Mesendoderm (in vitro differentiated cells): Measurements from ENCODE around the gene POLR3F.
"Not testable (repeated sequence)": the region's sequence is repeated elsewhere in the genome, so short reads cannot be mapped to it uniquely, and the experiment has no call there.

ENCODE experiments used
- DNase-seq: peaks from one replicate; pipeline ENCODE4 v3.0.0; 2013
- H2AK5ac ChIP-seq: 2 replicates; pipeline ENCODE4 v1.6.1; 2013; ENCODE audit warnings: low read length, inconsistent platforms
- H2BK120ac ChIP-seq: 2 replicates; pipeline ENCODE4 v1.6.1; 2013; ENCODE audit warnings: low read depth, mild to moderate bottlenecking, low read length, moderate library complexity, mixed read lengths
- H2BK15ac ChIP-seq: replicated peaks from 2 replicates; pipeline ENCODE4 v1.6.1; 2013; ENCODE audit warnings: low read depth, mild to moderate bottlenecking, moderate library complexity
- H2BK5ac ChIP-seq: 2 replicates; pipeline ENCODE4 v1.6.1; 2013; ENCODE audit warnings: low read length, inconsistent platforms
- H3K18ac ChIP-seq: 2 replicates; pipeline ENCODE4 v1.6.1; 2013; ENCODE audit warnings: mild to moderate bottlenecking, low read length, mixed read lengths
- H3K23ac ChIP-seq: one replicate; pipeline ENCODE4 v1.6.1; 2013; ENCODE audit warnings: low read length
- H3K27ac ChIP-seq: 2 replicates; pipeline ENCODE4 v1.5.1; 2013; ENCODE audit warnings: low read depth, mild to moderate bottlenecking, inconsistent platforms, low read length, moderate library complexity
- H3K27me3 ChIP-seq: 2 replicates; pipeline ENCODE4 v1.6.1; 2013; ENCODE audit warnings: low read length, control low read depth, mild to moderate bottlenecking, inconsistent platforms; ENCODE audit not compliant: insufficient read depth, poor library complexity
- H3K36me3 ChIP-seq: 2 replicates; pipeline ENCODE4 v1.6.1; 2013; ENCODE audit warnings: low read length, inconsistent platforms; ENCODE audit not compliant: control insufficient read depth, insufficient read depth
- H3K4ac ChIP-seq: one replicate; pipeline ENCODE4 v1.6.1; 2013; ENCODE audit warnings: low read depth, mild to moderate bottlenecking, low read length, moderate library complexity
- H3K4me1 ChIP-seq: 2 replicates; pipeline ENCODE4 v1.6.1; 2013; ENCODE audit warnings: low read depth, low read length, inconsistent platforms; ENCODE audit not compliant: control insufficient read depth
- H3K4me2 ChIP-seq: 2 replicates; pipeline ENCODE4 v1.6.1; 2013; ENCODE audit warnings: low read length
- H3K4me3 ChIP-seq: 2 replicates; pipeline ENCODE4 v1.5.1; 2013; ENCODE audit warnings: mild to moderate bottlenecking, low read length
- H3K56ac ChIP-seq: one replicate; pipeline ENCODE4 v1.6.1; 2013; ENCODE audit warnings: low read length
- H3K79me1 ChIP-seq: 2 replicates; pipeline ENCODE4 v1.6.1; 2013; ENCODE audit warnings: low read length, inconsistent platforms
- H3K79me2 ChIP-seq: 2 replicates; pipeline ENCODE4 v1.6.1; 2013; ENCODE audit warnings: mild to moderate bottlenecking, low read length; ENCODE audit not compliant: control insufficient read depth, insufficient read depth
- H3K9ac ChIP-seq: 2 replicates; pipeline ENCODE4 v1.6.1; 2013; ENCODE audit warnings: low read length, inconsistent platforms
- H4K5ac ChIP-seq: one replicate; pipeline ENCODE4 v1.6.1; 2013; ENCODE audit warnings: low read length
- H4K8ac ChIP-seq: one replicate; pipeline ENCODE4 v1.6.1; 2013; ENCODE audit warnings: low read depth, mild to moderate bottlenecking, control low read depth, low read length, moderate library complexity
- WGBS: extraction: QIAGEN DNeasy Blood & Tissue Kit; methylation state at CpG from one replicate; pipeline ENCODE4 v1.1.7; 2013; ENCODE audit warnings: low lambda C conversion rate, missing lambda C conversion rate; ENCODE audit not compliant: insufficient coverage; ENCODE audit errors: extremely low coverage; 5-methylcytosine and 5-hydroxymethylcytosine counted together

POLR3F gene

GRCh38 chr20:18522066-18522465 is 54.9 kb downstream of the POLR3F start:
- WGBS: no CpG with 5 or more reads among the region's 9 CpGs
- not testable (repeated sequence) for H3K36me3 ChIP-seq, H3K27ac ChIP-seq

GRCh38 chr20:18523066-18523465 is 55.9 kb downstream of the POLR3F start:
- no peak for DNase-seq
- H3K4me3 ChIP-seq: no peak overlapping the region
- H3K23ac ChIP-seq: no peak overlapping the region
- H3K56ac ChIP-seq: no peak overlapping the region
- no peak overlapping the region for H2BK15ac ChIP-seq
- H4K5ac ChIP-seq: no peak overlapping the region
- H3K36me3 ChIP-seq: peaks cover 8% of the 10 kb centered on the region
- H2BK120ac ChIP-seq: no peak overlapping the region
- no peak overlapping the region for H3K4me2 ChIP-seq
- peaks cover 2% of the 10 kb centered on the region for H3K79me1 ChIP-seq
- no peaks in the 10 kb centered on the region for H3K79me2 ChIP-seq
- H3K18ac ChIP-seq: no peak overlapping the region
- WGBS: no CpG with 5 or more reads among the region's 2 CpGs
- H4K8ac ChIP-seq: no peak overlapping the region
- H3K27ac ChIP-seq: no peak overlapping the region
- H3K4ac ChIP-seq: no peak overlapping the region
- H2BK5ac ChIP-seq: no peak overlapping the region
- H3K9ac ChIP-seq: no peak overlapping the region
- no peak overlapping the region for H2AK5ac ChIP-seq
- no peaks in the 10 kb centered on the region for H3K27me3 ChIP-seq
- H3K4me1 ChIP-seq: no peaks in the 10 kb centered on the region

More at GRCh38 chr20:18522066-18522465, 54.9 kb downstream of the POLR3F start:
- H3K4me1 ChIP-seq, H3K56ac ChIP-seq, H2BK5ac ChIP-seq, H4K5ac ChIP-seq, H2BK15ac ChIP-seq, H2AK5ac ChIP-seq, H2BK120ac ChIP-seq, H3K9ac ChIP-seq, H3K18ac ChIP-seq, H4K8ac ChIP-seq, H3K4me2 ChIP-seq, DNase-seq, H3K23ac ChIP-seq, H3K27me3 ChIP-seq, H3K4ac ChIP-seq, H3K4me3 ChIP-seq, H3K79me2 ChIP-seq, H3K79me1 ChIP-seq: not testable (repeated sequence)

- Histone ChIP-seq H3K4me3 (no peak overlapping the region), H3K56ac (no peak overlapping the region), H4K5ac (no peak overlapping the region), H3K4ac (no peak overlapping the region), H3K79me1 (peaks cover 1% of the 10 kb centered on the region), H3K4me1 (no peaks in the 10 kb centered on the region), H2AK5ac (no peak overlapping the region), H3K9ac (no peak overlapping the region), H4K8ac (no peak overlapping the region), H3K27me3 (no peaks in the 10 kb centered on the region), H2BK5ac (no peak overlapping the region), H3K27ac (no peak overlapping the region), H3K79me2 (no peaks in the 10 kb centered on the region), H3K36me3 (peaks cover 14% of the 10 kb centered on the region), H3K4me2 (no peak overlapping the region), H3K18ac (no peak overlapping the region), H2BK15ac (no peak overlapping the region), H3K23ac (no peak overlapping the region), H2BK120ac (no peak overlapping the region)
- DNase-seq: no peak
- no CpG with 5 or more reads among the region's 1 CpG for WGBS
These were observed 57.5 kb downstream of the POLR3F start for GRCh38 chr20:18524646-18525045.

- not testable (repeated sequence) for H2BK120ac ChIP-seq, H3K9ac ChIP-seq, H3K4me2 ChIP-seq, H4K8ac ChIP-seq, DNase-seq, H2BK5ac ChIP-seq, H3K79me2 ChIP-seq, H2AK5ac ChIP-seq, H3K27me3 ChIP-seq, H3K23ac ChIP-seq, H3K4me3 ChIP-seq, H3K4me1 ChIP-seq, H2BK15ac ChIP-seq, H3K79me1 ChIP-seq, H3K27ac ChIP-seq, H4K5ac ChIP-seq, H3K18ac ChIP-seq, H3K56ac ChIP-seq, H3K4ac ChIP-seq
- no CpG with 5 or more reads among the region's 14 CpGs for WGBS
- peaks cover 17% of the 10 kb centered on the region for H3K36me3 ChIP-seq
These were observed 59.6 kb downstream of the POLR3F start for GRCh38 chr20:18526761-18527160.

- Histone ChIP-seq H3K79me1 (no peaks in the 10 kb centered on the region), H3K27ac (no peak overlapping the region), H3K36me3 (peaks cover 17% of the 10 kb centered on the region), H3K23ac (no peak overlapping the region), H3K56ac (no peak overlapping the region), H2BK5ac (no peak overlapping the region), H3K4me2 (no peak overlapping the region), H2BK120ac (no peak overlapping the region), H3K4me1 (no peaks in the 10 kb centered on the region), H3K9ac (no peak overlapping the region), H3K18ac (no peak overlapping the region), H3K79me2 (no peaks in the 10 kb centered on the region), H4K5ac (no peak overlapping the region), H3K4ac (no peak overlapping the region), H3K4me3 (no peak overlapping the region), H4K8ac (no peak overlapping the region), H2BK15ac (no peak overlapping the region), H3K27me3 (no peaks in the 10 kb centered on the region), H2AK5ac (no peak overlapping the region)
- WGBS: no CpG with 5 or more reads among the region's 2 CpGs
- no peak for DNase-seq
These were observed 60.1 kb downstream of the POLR3F start for GRCh38 chr20:18527339-18527738.

- Histone ChIP-seq H4K5ac (no peak overlapping the region), H3K79me1 (no peaks in the 10 kb centered on the region), H3K23ac (no peak overlapping the region), H2BK120ac (no peak overlapping the region), H3K4me2 (no peak overlapping the region), H3K27me3 (no peaks in the 10 kb centered on the region), H2BK5ac (no peak overlapping the region), H3K79me2 (no peaks in the 10 kb centered on the region), H3K27ac (no peak overlapping the region), H3K9ac (no peak overlapping the region), H4K8ac (no peak overlapping the region), H3K4ac (no peak overlapping the region), H2AK5ac (no peak overlapping the region), H3K36me3 (peaks cover 17% of the 10 kb centered on the region), H3K4me1 (no peaks in the 10 kb centered on the region), H3K18ac (no peak overlapping the region), H3K4me3 (no peak overlapping the region), H3K56ac (no peak overlapping the region), H2BK15ac (no peak overlapping the region)
- WGBS: no CpG with 5 or more reads among the region's 2 CpGs
- no peak for DNase-seq
These were observed 60.6 kb downstream of the POLR3F start for GRCh38 chr20:18527836-18528235.
